ENCODE data around the gene CANT1. TPM values are rescaled to one million over a fixed set of nuclear protein-coding genes. Genes with fewer than 3 reads are reported as not detected.

The CANT1 gene
- total RNA-seq, 1 experiment from 2014 or later: 34.1 TPM

GRCh38 chr17:78966123-78966813, 43.3 kb downstream of the CANT1 start:
- Mint-ChIP-seq H3K36me3 (peaks cover 4% of the 10 kb centered on the region; the same call in 1 of the 2 replicates), H3K27ac (no peak overlapping the region), H3K9me3 (no peaks in the 10 kb centered on the region), H3K4me3 (no peak overlapping the region), H3K27me3 (ENCODE audit: low read depth) (no peaks in the 10 kb centered on the region; the same call in 1 of the 2 replicates), H3K4me1 (peaks cover 4% of the 10 kb centered on the region; the same call in 1 of the 2 replicates)
- TF ChIP-seq TP53 (CRISPR knock-in tag; IDR thresholded peaks at IDR 0.05) (no peak), ZNF532 (CRISPR knock-in tag; IDR thresholded peaks at IDR 0.05; ENCODE audit: borderline replicate concordance) (no peak), NFE2L1 (CRISPR knock-in tag; IDR thresholded peaks at IDR 0.05) (no peak)
- POLR2A ChIA-PET: no interaction called here
- CTCF ChIA-PET: interaction anchor here (0.6 to 2.1 kb wide), 9 partner anchors 9 to 790 kb away, joined by 3 to 10 read pairs (median 3); partner anchors contain the start of gene LGALS3BP
- no peak for DNase-seq (ENCODE audit: low spot score)
- no peak for ATAC-seq

GRCh38 chr17:78965491-78965924, 44.1 kb downstream of the CANT1 start:
- Mint-ChIP-seq H3K9me3 (no peaks in the 10 kb centered on the region), H3K4me1 (no peaks in the 10 kb centered on the region), H3K36me3 (no peaks in the 10 kb centered on the region), H3K4me3 (no peak overlapping the region), H3K27me3 (ENCODE audit: low read depth) (no peaks in the 10 kb centered on the region; the same call in 1 of the 2 replicates), H3K27ac (no peak overlapping the region)
- CTCF ChIA-PET: interaction anchor here (0.6 to 2.1 kb wide), 6 partner anchors 9 to 789 kb away, joined by 3 to 10 read pairs (median 3); partner anchors contain the start of gene LGALS3BP
- POLR2A ChIA-PET: interaction anchor here (0.6 kb wide), 1 partner anchor 390 kb away, joined by 3 read pairs; no protein-coding TSS in a partner anchor
- ATAC-seq: no peak
- DNase-seq (ENCODE audit: low spot score): no peak
- TF ChIP-seq HMGA2 (CRISPR knock-in tag; IDR thresholded peaks at IDR 0.05): no peak
- TF ChIP-seq SOX15 (CRISPR knock-in tag; IDR thresholded peaks at IDR 0.05): no peak
- no peak for TF ChIP-seq EMX1 (CRISPR knock-in tag; IDR thresholded peaks at IDR 0.05)
- TF ChIP-seq TP53 (CRISPR knock-in tag; IDR thresholded peaks at IDR 0.05): no peak
- TF ChIP-seq ARID4B (CRISPR knock-in tag; IDR thresholded peaks at IDR 0.05; ENCODE audit: borderline replicate concordance): no peak
- no peak for TF ChIP-seq ZNF671 (CRISPR knock-in tag; IDR thresholded peaks at IDR 0.05)
- TF ChIP-seq TCF7 (CRISPR knock-in tag; IDR thresholded peaks at IDR 0.05; ENCODE audit: low read depth): no peak
- no peak for TF ChIP-seq OVOL2 (CRISPR knock-in tag; IDR thresholded peaks at IDR 0.05; ENCODE audit: borderline replicate concordance)
- TF ChIP-seq MYBL2 (CRISPR knock-in tag; IDR thresholded peaks at IDR 0.05): no peak
- no peak for TF ChIP-seq HMGXB4 (CRISPR knock-in tag; IDR thresholded peaks at IDR 0.05)
- no peak for TF ChIP-seq AR (CRISPR knock-in tag; IDR thresholded peaks at IDR 0.05)
- TF ChIP-seq ZBTB43 (CRISPR knock-in tag; IDR thresholded peaks at IDR 0.05): no peak
- TF ChIP-seq ESRRA (CRISPR knock-in tag; IDR thresholded peaks at IDR 0.05; ENCODE audit: borderline replicate concordance): no peak
- no peak for TF ChIP-seq SP1 (CRISPR knock-in tag; conservative IDR thresholded peaks at IDR 0.05)
- TF ChIP-seq FOXP4 (CRISPR knock-in tag; IDR thresholded peaks at IDR 0.05): no peak
